Renal pelvis (tissue), 4 donors: ENCODE data around the gene ZNF345. TPM values are rescaled to one million over a fixed set of nuclear protein-coding genes. Genes with fewer than 3 reads are reported as not detected.

ENCODE experiments used
- DNase-seq: peaks from one replicate; pipeline ENCODE4 v3.0.0-alpha.2; 2013
- polyA plus RNA-seq, 3 donors: library from polyadenylated mRNA; unstranded; fragments of 120-200 nt; gene quantifications; one replicate each; pipeline ENCODE4 v1.2.1, GENCODE V29; 2013; ENCODE audit not compliant: insufficient read length in 3 of 3

Gene ZNF345
- polyA plus RNA-seq, 3 donors = 12.6 to 19.5 (median 19.4) TPM

GRCh38 chr19:36898422-36898821 lies 47.7 kb downstream of the ZNF345 start:
- DNase-seq = no peak

- DNase-seq = peak; percentile 89
These were observed 65.5 kb downstream of the ZNF345 start, which contains the start of the genes ZNF568 and ZNF829 for GRCh38 chr19:36915992-36916830. TSS of gene ZNF568 (plus strand) at chr19:36916332. CDS start at chr19:36922771, 6,439 bp downstream. TSS of gene ZNF829 (minus strand) at chr19:36916291. CDS start at chr19:36915167, 1,124 bp downstream.

- peak; percentile 22 for DNase-seq
These were observed 66.3 kb downstream of the ZNF345 start for GRCh38 chr19:36916991-36917390.

GRCh38 chr19:36918090-36918489 lies 67.4 kb downstream of the ZNF345 start:
- DNase-seq = no peak

Other genes starting within 250 kb of the ZNF345 start
- 10 to 100 TPM in 1 of 3 donors, 1 to 10 TPM in 2; 5.9 to 12.0 (median 8.8) TPM for gene ZNF382, start 245.6 kb upstream of the ZNF345 start, polyA plus RNA-seq
- gene ZNF461, start 184.0 kb upstream of the ZNF345 start, polyA plus RNA-seq = 10 to 100 TPM; 10.1 to 15.5 (median 13.8) TPM
- 10 to 100 TPM; 11.1 to 13.4 (median 12.0) TPM for gene ZNF567, start 163.3 kb upstream of the ZNF345 start, polyA plus RNA-seq
- 1 to 10 TPM; 2.6 to 4.5 (median 3.8) TPM for gene ZNF850, start 78.1 kb upstream of the ZNF345 start, polyA plus RNA-seq
- 10 to 100 TPM in 2 of 3 donors, 1 to 10 TPM in 1; 9.7 to 17.1 (median 14.2) TPM for gene ZNF790, start 12.5 kb upstream of the ZNF345 start, polyA plus RNA-seq
- gene ZNF829, start 65.4 kb downstream of the ZNF345 start, polyA plus RNA-seq = 1 to 10 TPM; 6.2 to 7.9 (median 7.6) TPM
- 10 to 100 TPM; 21.4 to 29.0 (median 22.9) TPM for gene ZNF568, start 65.5 kb downstream of the ZNF345 start, polyA plus RNA-seq
- 10 to 100 TPM; 19.3 to 23.0 (median 19.6) TPM for gene ZNF420, start 227.6 kb downstream of the ZNF345 start, polyA plus RNA-seq